GM12878 (cell line): Measurements from ENCODE around the gene ATP7B. TPM values are rescaled to one million over a fixed set of nuclear protein-coding genes. Genes with fewer than 3 reads are reported as not detected.
A peak's percentile ranks its signal among the peaks of the same experiment; 100 is the strongest.

ENCODE experiments used
- BHLHE40 ChIP-seq, 2 experiments: fragments of 450-650 bp in 1 of 2; IDR thresholded peaks; 2 replicates each; pipeline ENCODE4 v1.6.1; 2011 to 2017; ENCODE audit warnings: low read depth in 2 of 2, borderline replicate concordance in 1 of 2, improper control_type of control experiment in 1 of 2, low read length in 1 of 2, mild to moderate bottlenecking in 1 of 2
- BRCA1 ChIP-seq: IDR thresholded peaks from 2 replicates; pipeline ENCODE4 v1.6.1; 2011; ENCODE audit warnings: low read depth, low read length, improper control_type of control experiment
- CBX5 ChIP-seq: sonication (generic); IDR thresholded peaks from 2 replicates; pipeline ENCODE4 v1.6.1; 2016; ENCODE audit warnings: low read depth, moderate library complexity, mild to moderate bottlenecking, inconsistent platforms
- ESRRA ChIP-seq: IDR thresholded peaks from 2 replicates; pipeline ENCODE4 v1.6.1; 2012; ENCODE audit warnings: mild to moderate bottlenecking, low read length, improper control_type of control experiment
- FOXK2 ChIP-seq: fragments of 450-650 bp; IDR thresholded peaks from 2 replicates; pipeline ENCODE4 v1.6.1; 2017; ENCODE audit warnings: mild to moderate bottlenecking, moderate library complexity
- FOXM1 ChIP-seq: IDR thresholded peaks from 2 replicates; pipeline ENCODE4 v1.6.1; 2012; ENCODE audit warnings: low read depth, mild to moderate bottlenecking, inconsistent platforms, low read length, moderate library complexity
- KAT2A ChIP-seq: conservative IDR thresholded peaks from 2 replicates; pipeline ENCODE4 v1.6.1; 2011; ENCODE audit warnings: low read depth, low read length; ENCODE audit not compliant: control insufficient read depth
- NFIC ChIP-seq: IDR thresholded peaks from 2 replicates; pipeline ENCODE4 v1.6.1; 2012; ENCODE audit warnings: low read depth, mild to moderate bottlenecking, inconsistent platforms, low read length, moderate library complexity
- NFYA ChIP-seq: IDR thresholded peaks from 2 replicates; pipeline ENCODE4 v1.6.1; 2011; ENCODE audit warnings: low read depth, mild to moderate bottlenecking, low read length, improper control_type of control experiment, borderline replicate concordance
- NR2C1 ChIP-seq: fragments of 450-650 bp; IDR thresholded peaks from 2 replicates; pipeline ENCODE4 v1.6.1; 2017; ENCODE audit warnings: antibody characterized with exemption, mild to moderate bottlenecking, moderate library complexity
- PML ChIP-seq: IDR thresholded peaks from 2 replicates; pipeline ENCODE4 v1.6.1; 2012; ENCODE audit warnings: low read length, inconsistent platforms
- RAD51 ChIP-seq: fragments of 450-650 bp; IDR thresholded peaks from 2 replicates; pipeline ENCODE4 v1.6.1; 2016; ENCODE audit warnings: moderate library complexity, mild to moderate bottlenecking, inconsistent platforms
- RB1 ChIP-seq: fragments of 450-650 bp; formaldehyde crosslinking; IDR thresholded peaks from 2 replicates; pipeline ENCODE4 v1.6.1; 2017; ENCODE audit warnings: mild to moderate bottlenecking, borderline replicate concordance
- WRNIP1 ChIP-seq: IDR thresholded peaks from 2 replicates; pipeline ENCODE4 v1.6.1; 2011; ENCODE audit warnings: low read depth, low read length, improper control_type of control experiment, borderline replicate concordance
- ZNF207 ChIP-seq: fragments of 450-650 bp; IDR thresholded peaks from 2 replicates; pipeline ENCODE4 v1.6.1; 2014; ENCODE audit warnings: antibody characterized with exemption, mild to moderate bottlenecking, borderline replicate concordance
- ZNF274 ChIP-seq: IDR thresholded peaks from one replicate; pipeline ENCODE4 v1.8.0; 2011; ENCODE audit not compliant: insufficient read length, insufficient read depth
- polyA plus RNA-seq, 11 experiments: library from polyadenylated mRNA; depleted of rRNA in 4 of 11; unstranded in 6 of 11; stranded (reverse) in 5 of 11; fragments of >200 nt; fragmentation: Nextera tagmentation in 4 of 11; fragmentation: Illumina TruSeq in 1 of 11; extraction: Ambion mirVana in 4 of 11; extraction: Trizol in 1 of 11; gene quantifications; 1 replicate in 1 of 11; 2 replicates in 10 of 11; pipeline versions ENCODE4 v1.2.1 to v1.2.3, GENCODE V29; 2011 to 2016; ENCODE audit warnings: inconsistent platforms in 2 of 11, missing spikeins in 2 of 11, low read depth in 1 of 11
- total RNA-seq, 4 experiments: library from RNA; depleted of rRNA in 3 of 4; stranded (reverse); fragments of >200 nt in 3 of 4; fragmentation: Illumina TruSeq in 1 of 4; extraction: Trizol in 1 of 4; gene quantifications; 2 replicates each; pipeline versions ENCODE4 v1.2.1 to v1.2.3, GENCODE V29; 2013 to 2021
- TF ChIP-seq, protein P1 (sequence below): fragments of 450-650 bp; formaldehyde crosslinking; IDR thresholded peaks from 2 replicates; pipeline ENCODE4 v1.4.0; 2020; ENCODE audit warnings: mild to moderate bottlenecking, moderate library complexity
- TF ChIP-seq, protein P2 (sequence below): IDR thresholded peaks from 2 replicates; pipeline ENCODE4 v1.6.1; 2011; ENCODE audit warnings: mild to moderate bottlenecking, low read depth, low read length, moderate library complexity; ENCODE audit not compliant: insufficient replicate concordance
- TF ChIP-seq, protein P3 (sequence below): fragments of 450-650 bp; IDR thresholded peaks from 2 replicates; pipeline ENCODE4 v1.6.1; 2018; ENCODE audit warnings: borderline replicate concordance, mild to moderate bottlenecking; ENCODE audit not compliant: partially characterized antibody
- TF ChIP-seq, protein P4 (sequence below): fragments of 450-650 bp; IDR thresholded peaks from 2 replicates; pipeline ENCODE4 v1.6.1; 2017; ENCODE audit warnings: mild to moderate bottlenecking, low read depth, inconsistent platforms; ENCODE audit not compliant: poor library complexity, severe bottlenecking

ATP7B gene
- total and polyA plus RNA-seq, 10 of the 15 experiments (the other 5 are each of a cell fraction or from before 2014, with no cell fraction given), result under 0.01 to 1.1 (median 0.06) TPM; not detected in 2

DNA sequence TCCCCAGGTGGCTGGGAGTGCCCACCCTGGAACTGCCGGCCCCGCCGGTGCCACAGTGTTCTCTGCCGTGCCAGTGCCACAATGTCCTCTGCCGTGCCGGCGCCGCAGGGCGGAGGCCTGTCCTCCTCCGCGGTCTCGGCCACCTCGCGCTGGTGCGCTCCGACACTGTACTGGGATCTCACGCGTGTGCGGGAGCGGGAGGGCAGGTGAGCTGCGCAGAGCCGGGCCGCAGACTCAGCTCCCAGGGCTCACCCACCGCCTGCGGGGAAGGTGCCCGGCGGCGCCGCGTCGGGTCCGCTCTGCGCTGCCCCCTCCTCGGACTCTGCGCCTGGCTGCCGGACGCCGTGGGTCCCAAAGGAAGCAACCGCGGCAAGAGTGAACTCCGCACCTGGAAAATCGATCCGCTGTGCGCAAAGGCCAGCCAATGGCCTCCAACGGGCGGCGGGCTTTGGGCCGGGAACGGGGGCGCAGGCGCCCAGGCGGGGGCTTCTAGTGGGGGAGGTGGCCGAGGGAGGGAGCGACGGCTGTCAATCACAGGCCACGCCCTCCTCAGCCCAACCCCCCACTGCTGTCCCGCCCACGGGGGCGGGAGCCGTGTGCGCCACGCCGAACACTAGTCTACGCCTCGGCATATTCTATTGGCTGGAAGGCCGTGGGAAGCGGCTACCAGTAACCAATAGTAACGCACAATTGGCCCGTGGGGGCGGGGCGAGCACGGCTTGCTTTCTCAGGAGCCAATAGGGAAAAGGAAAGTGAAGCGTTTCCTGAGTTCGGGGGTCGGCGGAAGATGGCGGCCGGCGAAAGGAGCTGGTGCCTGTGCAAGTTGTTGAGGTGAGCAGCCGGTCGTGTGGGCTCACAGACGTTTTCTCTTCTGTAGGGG is 622 bp upstream of the ATP7B start, which contains the start of gene ALG11 (continued):
- TF ChIP-seq, protein P1, sequence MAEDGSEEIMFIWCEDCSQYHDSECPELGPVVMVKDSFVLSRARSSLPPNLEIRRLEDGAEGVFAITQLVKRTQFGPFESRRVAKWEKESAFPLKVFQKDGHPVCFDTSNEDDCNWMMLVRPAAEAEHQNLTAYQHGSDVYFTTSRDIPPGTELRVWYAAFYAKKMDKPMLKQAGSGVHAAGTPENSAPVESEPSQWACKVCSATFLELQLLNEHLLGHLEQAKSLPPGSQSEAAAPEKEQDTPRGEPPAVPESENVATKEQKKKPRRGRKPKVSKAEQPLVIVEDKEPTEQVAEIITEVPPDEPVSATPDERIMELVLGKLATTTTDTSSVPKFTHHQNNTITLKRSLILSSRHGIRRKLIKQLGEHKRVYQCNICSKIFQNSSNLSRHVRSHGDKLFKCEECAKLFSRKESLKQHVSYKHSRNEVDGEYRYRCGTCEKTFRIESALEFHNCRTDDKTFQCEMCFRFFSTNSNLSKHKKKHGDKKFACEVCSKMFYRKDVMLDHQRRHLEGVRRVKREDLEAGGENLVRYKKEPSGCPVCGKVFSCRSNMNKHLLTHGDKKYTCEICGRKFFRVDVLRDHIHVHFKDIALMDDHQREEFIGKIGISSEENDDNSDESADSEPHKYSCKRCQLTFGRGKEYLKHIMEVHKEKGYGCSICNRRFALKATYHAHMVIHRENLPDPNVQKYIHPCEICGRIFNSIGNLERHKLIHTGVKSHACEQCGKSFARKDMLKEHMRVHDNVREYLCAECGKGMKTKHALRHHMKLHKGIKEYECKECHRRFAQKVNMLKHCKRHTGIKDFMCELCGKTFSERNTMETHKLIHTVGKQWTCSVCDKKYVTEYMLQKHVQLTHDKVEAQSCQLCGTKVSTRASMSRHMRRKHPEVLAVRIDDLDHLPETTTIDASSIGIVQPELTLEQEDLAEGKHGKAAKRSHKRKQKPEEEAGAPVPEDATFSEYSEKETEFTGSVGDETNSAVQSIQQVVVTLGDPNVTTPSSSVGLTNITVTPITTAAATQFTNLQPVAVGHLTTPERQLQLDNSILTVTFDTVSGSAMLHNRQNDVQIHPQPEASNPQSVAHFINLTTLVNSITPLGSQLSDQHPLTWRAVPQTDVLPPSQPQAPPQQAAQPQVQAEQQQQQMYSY (CRISPR knock-in tag), result no peak
- TF ChIP-seq NFYA (no peak), CBX5 (no peak), NFIC (no peak), RAD51 (no peak), BRCA1 (no peak), KAT2A (no peak), RB1 (no peak), PML (0 out of 2 replicates have a peak, but pooled peaks have one; percentile 60), FOXM1 (no peak), BHLHE40 (IDR thresholded peaks at IDR 0.05; ENCODE audit: borderline replicate concordance in 1 of 2, low read depth in 2 of 2, low read length in 1 of 2) (peak in 1 of 2 experiments; percentile 52; a peak in 3 of 4 replicates), WRNIP1 (no peak), FOXK2 (no peak), ZNF207 (no peak), ESRRA (no peak), NR2C1 (peak; percentile 95), ZNF274 (no peak)
- TF ChIP-seq, protein P2, sequence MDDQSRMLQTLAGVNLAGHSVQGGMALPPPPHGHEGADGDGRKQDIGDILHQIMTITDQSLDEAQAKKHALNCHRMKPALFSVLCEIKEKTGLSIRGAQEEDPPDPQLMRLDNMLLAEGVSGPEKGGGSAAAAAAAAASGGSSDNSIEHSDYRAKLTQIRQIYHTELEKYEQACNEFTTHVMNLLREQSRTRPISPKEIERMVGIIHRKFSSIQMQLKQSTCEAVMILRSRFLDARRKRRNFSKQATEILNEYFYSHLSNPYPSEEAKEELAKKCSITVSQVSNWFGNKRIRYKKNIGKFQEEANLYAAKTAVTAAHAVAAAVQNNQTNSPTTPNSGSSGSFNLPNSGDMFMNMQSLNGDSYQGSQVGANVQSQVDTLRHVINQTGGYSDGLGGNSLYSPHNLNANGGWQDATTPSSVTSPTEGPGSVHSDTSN, result peak; percentile 95
- TF ChIP-seq, protein P3, sequence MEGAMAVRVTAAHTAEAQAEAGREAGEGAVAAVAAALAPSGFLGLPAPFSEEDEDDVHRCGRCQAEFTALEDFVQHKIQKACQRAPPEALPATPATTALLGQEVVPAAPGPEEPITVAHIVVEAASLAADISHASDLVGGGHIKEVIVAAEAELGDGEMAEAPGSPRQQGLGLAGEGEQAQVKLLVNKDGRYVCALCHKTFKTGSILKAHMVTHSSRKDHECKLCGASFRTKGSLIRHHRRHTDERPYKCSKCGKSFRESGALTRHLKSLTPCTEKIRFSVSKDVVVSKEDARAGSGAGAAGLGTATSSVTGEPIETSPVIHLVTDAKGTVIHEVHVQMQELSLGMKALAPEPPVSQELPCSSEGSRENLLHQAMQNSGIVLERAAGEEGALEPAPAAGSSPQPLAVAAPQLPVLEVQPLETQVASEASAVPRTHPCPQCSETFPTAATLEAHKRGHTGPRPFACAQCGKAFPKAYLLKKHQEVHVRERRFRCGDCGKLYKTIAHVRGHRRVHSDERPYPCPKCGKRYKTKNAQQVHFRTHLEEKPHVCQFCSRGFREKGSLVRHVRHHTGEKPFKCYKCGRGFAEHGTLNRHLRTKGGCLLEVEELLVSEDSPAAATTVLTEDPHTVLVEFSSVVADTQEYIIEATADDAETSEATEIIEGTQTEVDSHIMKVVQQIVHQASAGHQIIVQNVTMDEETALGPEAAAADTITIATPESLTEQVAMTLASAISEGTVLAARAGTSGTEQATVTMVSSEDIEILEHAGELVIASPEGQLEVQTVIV, result no peak
- TF ChIP-seq, protein P4, sequence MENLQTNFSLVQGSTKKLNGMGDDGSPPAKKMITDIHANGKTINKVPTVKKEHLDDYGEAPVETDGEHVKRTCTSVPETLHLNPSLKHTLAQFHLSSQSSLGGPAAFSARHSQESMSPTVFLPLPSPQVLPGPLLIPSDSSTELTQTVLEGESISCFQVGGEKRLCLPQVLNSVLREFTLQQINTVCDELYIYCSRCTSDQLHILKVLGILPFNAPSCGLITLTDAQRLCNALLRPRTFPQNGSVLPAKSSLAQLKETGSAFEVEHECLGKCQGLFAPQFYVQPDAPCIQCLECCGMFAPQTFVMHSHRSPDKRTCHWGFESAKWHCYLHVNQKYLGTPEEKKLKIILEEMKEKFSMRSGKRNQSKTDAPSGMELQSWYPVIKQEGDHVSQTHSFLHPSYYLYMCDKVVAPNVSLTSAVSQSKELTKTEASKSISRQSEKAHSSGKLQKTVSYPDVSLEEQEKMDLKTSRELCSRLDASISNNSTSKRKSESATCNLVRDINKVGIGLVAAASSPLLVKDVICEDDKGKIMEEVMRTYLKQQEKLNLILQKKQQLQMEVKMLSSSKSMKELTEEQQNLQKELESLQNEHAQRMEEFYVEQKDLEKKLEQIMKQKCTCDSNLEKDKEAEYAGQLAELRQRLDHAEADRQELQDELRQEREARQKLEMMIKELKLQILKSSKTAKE, result no peak
